ENCODE data around the gene POLE. TPM values are rescaled to one million over a fixed set of nuclear protein-coding genes. Genes with fewer than 3 reads are reported as not detected.

The POLE gene
- total and polyA plus RNA-seq, 9 donors = 21.5 to 43.2 (median 31.4) TPM

DNA sequence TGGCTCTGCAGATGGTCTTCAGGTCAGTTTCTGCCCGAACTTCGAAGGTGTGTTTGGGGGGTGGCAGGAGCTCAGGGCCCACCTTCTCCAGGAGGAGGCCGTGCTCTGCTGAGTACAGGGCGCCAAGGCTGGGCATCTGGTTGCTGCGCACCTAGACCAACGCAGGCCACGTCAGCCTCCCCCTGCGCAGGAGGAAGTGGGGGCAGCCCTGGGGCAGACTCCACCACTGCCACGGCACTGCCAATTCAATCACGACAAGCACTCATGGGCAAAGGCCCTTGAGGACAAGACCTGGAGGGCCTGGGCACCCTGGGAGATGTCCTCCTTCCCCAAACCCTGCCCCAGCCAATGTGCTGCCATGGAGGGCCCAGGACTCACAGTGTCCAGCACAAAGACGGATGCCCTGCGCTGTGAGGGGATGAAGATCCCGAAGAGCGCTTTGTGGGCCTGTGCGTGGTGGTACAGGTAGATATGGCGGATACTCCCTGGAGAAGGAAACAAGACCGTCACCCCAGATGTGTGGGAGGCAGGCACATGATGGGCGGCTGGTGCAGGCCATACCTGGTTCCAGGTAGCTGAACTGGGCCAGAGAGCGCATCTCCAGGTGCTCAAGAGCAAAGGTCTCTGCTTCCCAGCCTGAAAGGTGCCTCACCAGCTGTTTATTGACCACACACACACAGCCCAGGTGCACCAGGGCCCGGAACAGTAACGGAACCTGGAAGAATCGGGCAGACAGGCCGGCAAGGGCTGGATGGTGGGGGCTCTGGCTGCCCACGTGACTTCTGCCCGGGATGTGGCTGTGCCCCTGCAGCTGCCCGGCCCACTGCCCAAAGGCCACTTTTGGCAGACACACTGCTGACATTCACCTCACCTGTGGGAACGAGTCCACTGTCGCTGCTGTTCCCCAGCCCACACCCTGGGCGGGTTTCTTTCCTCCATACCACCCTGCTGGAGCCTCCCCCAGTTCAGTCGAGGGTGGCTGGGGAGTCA is 44.0 kb downstream of the POLE start:
- Histone ChIP-seq H3K4me1 (ENCODE audit: control insufficient read depth, insufficient read depth, low read length) (no peaks in the 10 kb centered on the region), H3K27ac (ENCODE audit: low read length) (no peak overlapping the region), H3K27me3 (ENCODE audit: control insufficient read depth, insufficient read depth, low read length) (no peaks in the 10 kb centered on the region), H3K4me3 (ENCODE audit: low read length) (no peak overlapping the region), H3K9me3 (replicated peaks; ENCODE audit: control insufficient read depth, low read depth, low read length) (no peaks in the 10 kb centered on the region), H3K36me3 (ENCODE audit: control insufficient read depth, insufficient read depth, low read length) (peaks cover 68% of the 10 kb centered on the region)
- no peak for DNase-seq
- WGBS (ENCODE audit: insufficient coverage) = 94% methylated on average over 27 of the region's 30 CpGs

DNA sequence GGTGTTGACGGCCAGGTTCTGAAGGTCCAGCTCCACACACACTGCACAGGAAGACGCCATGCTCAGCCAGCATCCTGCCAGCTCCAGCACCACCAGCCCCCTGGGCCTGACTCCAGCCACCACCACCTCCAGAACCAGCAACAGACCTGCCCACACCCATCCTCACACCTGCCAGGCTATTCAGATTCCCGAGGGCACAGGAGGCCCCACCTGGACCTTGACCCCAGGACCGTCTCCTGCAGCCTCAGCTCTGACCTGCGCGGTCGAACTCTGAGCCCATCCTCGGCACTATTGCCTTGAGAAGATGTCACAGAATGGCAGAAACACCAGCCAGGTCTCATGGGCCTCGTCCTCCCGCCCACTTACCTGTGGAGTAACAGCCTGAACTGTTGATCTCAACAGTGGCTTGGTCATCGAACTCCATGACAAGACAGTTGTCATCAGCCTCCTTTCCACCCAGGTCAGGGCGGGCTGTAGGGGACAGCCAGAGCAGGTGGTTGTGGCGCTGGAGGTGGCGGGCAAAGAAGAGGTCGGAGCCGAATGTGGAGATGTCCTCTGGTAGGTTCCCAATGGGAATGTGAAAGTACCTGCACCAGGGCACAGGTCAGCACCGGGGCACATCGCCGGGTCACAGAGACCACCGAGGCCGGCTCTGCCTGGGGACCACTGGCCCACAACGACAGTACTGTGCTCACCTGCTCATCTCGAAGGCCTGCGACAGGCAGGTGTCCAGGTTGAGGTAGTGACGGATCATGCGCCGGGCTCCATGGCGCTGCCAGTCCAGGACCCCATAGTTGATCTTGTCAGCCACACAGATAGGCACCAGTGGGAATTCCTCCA is 45.1 kb downstream of the POLE start:
- Histone ChIP-seq H3K27me3 (ENCODE audit: control insufficient read depth, insufficient read depth, low read length) (no peaks in the 10 kb centered on the region), H3K4me3 (ENCODE audit: low read length) (no peak overlapping the region), H3K9me3 (replicated peaks; ENCODE audit: control insufficient read depth, low read depth, low read length) (no peaks in the 10 kb centered on the region), H3K27ac (ENCODE audit: low read length) (no peak overlapping the region), H3K4me1 (ENCODE audit: control insufficient read depth, insufficient read depth, low read length) (no peaks in the 10 kb centered on the region), H3K36me3 (ENCODE audit: control insufficient read depth, insufficient read depth, low read length) (peaks cover 70% of the 10 kb centered on the region)
- WGBS (ENCODE audit: insufficient coverage) = 95% methylated on average over 25 of the region's 28 CpGs
- DNase-seq = no peak

GRCh38 chr12:132640936-132641335 is 46.2 kb downstream of the POLE start:
- no peaks in the 10 kb centered on the region for H3K4me1 ChIP-seq (ENCODE audit: control insufficient read depth, insufficient read depth, low read length)
- no peak for DNase-seq
- no peaks in the 10 kb centered on the region for H3K9me3 ChIP-seq (replicated peaks; ENCODE audit: control insufficient read depth, low read depth, low read length)
- no peak overlapping the region for H3K27ac ChIP-seq (ENCODE audit: low read length)
- H3K4me3 ChIP-seq (ENCODE audit: low read length) = no peak overlapping the region
- WGBS (ENCODE audit: insufficient coverage) = 93% methylated on average over 7 of the region's 10 CpGs
- H3K27me3 ChIP-seq (ENCODE audit: control insufficient read depth, insufficient read depth, low read length) = no peaks in the 10 kb centered on the region
- H3K36me3 ChIP-seq (ENCODE audit: control insufficient read depth, insufficient read depth, low read length) = peaks cover 74% of the 10 kb centered on the region

- no peaks in the 10 kb centered on the region for H3K9me3 ChIP-seq (replicated peaks; ENCODE audit: control insufficient read depth, low read depth, low read length)
- no peaks in the 10 kb centered on the region for H3K4me1 ChIP-seq (ENCODE audit: control insufficient read depth, insufficient read depth, low read length)
- H3K4me3 ChIP-seq (ENCODE audit: low read length) = no peak overlapping the region
- H3K27me3 ChIP-seq (ENCODE audit: control insufficient read depth, insufficient read depth, low read length) = no peaks in the 10 kb centered on the region
- 79% methylated on average over 12 of the region's 12 CpGs for WGBS (ENCODE audit: insufficient coverage)
- DNase-seq = no peak
- H3K36me3 ChIP-seq (ENCODE audit: control insufficient read depth, insufficient read depth, low read length) = peaks cover 77% of the 10 kb centered on the region
- no peak overlapping the region for H3K27ac ChIP-seq (ENCODE audit: low read length)
Measured at GRCh38 chr12:132639956-132640520, 47.1 kb downstream of the POLE start.

- WGBS (ENCODE audit: insufficient coverage) = 62% methylated on average over 15 of the region's 25 CpGs
- H3K36me3 ChIP-seq (ENCODE audit: control insufficient read depth, insufficient read depth, low read length) = peaks cover 87% of the 10 kb centered on the region
- peak; percentile 33 for DNase-seq
- no peaks in the 10 kb centered on the region for H3K27me3 ChIP-seq (ENCODE audit: control insufficient read depth, insufficient read depth, low read length)
- H3K4me1 ChIP-seq (ENCODE audit: control insufficient read depth, insufficient read depth, low read length) = no peaks in the 10 kb centered on the region
- no peak overlapping the region for H3K27ac ChIP-seq (ENCODE audit: low read length)
- H3K4me3 ChIP-seq (ENCODE audit: low read length) = no peak overlapping the region
- H3K9me3 ChIP-seq (replicated peaks; ENCODE audit: control insufficient read depth, low read depth, low read length) = no peaks in the 10 kb centered on the region
Measured at GRCh38 chr12:132638541-132639408, 48.4 kb downstream of the POLE start.

GRCh38 chr12:132637811-132638210 is 49.3 kb downstream of the POLE start:
- H3K27ac ChIP-seq (ENCODE audit: low read length) = no peak overlapping the region
- H3K4me3 ChIP-seq (ENCODE audit: low read length) = no peak overlapping the region
- WGBS (ENCODE audit: insufficient coverage) = 86% methylated on average over 18 of the region's 18 CpGs
- DNase-seq = no peak
- no peaks in the 10 kb centered on the region for H3K9me3 ChIP-seq (replicated peaks; ENCODE audit: control insufficient read depth, low read depth, low read length)
- peaks cover 85% of the 10 kb centered on the region for H3K36me3 ChIP-seq (ENCODE audit: control insufficient read depth, insufficient read depth, low read length)
- H3K4me1 ChIP-seq (ENCODE audit: control insufficient read depth, insufficient read depth, low read length) = no peaks in the 10 kb centered on the region
- H3K27me3 ChIP-seq (ENCODE audit: control insufficient read depth, insufficient read depth, low read length) = no peaks in the 10 kb centered on the region

DNA sequence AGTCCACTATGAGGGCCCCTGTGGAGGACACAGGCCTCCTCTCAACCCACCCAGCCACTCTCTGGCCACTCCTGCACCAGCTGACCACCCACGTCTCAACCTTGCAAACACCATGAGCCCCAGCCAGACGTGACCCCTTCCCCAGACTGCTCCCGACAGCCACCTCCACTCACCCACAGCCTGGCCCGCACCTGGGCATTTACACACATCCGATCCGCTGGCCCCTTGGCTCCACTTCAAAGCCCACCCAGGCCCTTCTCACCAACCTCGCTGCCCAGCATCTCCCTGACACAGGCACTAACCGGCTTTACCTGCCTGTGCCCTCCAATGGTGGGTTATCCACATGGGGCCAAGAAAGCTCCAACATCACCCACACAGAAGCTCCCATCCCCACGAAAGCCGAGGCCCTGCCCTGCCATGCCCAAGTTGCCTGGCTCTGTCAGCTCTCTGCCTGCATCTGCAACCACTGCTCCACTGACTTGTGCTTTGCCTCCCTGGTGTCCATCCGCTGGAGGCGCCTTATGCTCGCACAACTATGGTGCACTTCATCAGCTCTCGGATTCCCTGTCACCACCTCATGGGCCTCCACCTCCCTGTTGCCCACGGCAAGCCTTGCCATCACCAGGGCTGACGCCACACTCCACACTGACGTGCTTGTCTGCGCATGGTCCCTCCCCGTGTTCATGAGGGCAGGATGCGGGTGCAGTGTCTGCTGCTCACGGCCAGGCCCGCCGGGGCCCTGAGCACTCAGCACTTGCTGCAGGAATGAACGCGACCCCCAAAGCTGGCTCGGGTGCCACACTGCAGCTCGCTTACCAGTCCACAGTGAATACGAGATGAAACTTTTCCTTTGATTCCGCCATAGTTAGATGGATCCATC is 51.8 kb downstream of the POLE start:
- no peak overlapping the region for H3K27ac ChIP-seq (ENCODE audit: low read length)
- 91% methylated on average over 29 of the region's 29 CpGs for WGBS (ENCODE audit: insufficient coverage)
- H3K27me3 ChIP-seq (ENCODE audit: control insufficient read depth, insufficient read depth, low read length) = no peaks in the 10 kb centered on the region
- no peak for DNase-seq
- no peaks in the 10 kb centered on the region for H3K9me3 ChIP-seq (replicated peaks; ENCODE audit: control insufficient read depth, low read depth, low read length)
- no peaks in the 10 kb centered on the region for H3K4me1 ChIP-seq (ENCODE audit: control insufficient read depth, insufficient read depth, low read length)
- H3K36me3 ChIP-seq (ENCODE audit: control insufficient read depth, insufficient read depth, low read length) = peaks cover 85% of the 10 kb centered on the region
- no peak overlapping the region for H3K4me3 ChIP-seq (ENCODE audit: low read length)

DNA sequence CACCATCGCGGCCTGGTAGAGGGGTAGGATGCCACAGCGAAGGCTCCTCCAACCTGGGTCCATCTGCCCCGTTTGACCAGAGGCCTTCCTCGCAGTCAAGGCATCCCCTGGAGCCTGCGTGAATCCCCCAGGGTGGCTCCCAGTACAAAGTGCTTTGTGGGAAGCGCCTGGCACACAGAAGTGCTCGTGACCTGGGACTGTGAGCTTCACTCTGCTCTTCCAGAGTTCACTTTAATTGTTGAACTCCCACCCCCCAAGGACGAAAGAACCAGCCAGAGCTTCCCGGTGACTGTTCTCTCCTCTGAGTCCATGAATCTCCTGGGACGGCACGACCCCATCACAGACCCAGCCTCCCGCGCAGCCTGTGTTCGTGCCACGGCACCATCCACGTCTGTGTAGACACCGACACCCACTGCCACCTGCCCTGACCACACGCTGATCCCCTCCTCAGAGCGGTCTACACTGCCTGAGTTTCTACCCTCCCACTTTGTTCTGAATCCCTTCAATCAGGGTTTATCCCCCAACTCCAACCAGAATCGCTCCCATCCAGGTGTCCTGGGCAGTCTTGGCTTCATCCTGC is 52.6 kb downstream of the POLE start:
- H3K9me3 ChIP-seq (replicated peaks; ENCODE audit: control insufficient read depth, low read depth, low read length) = no peaks in the 10 kb centered on the region
- no peaks in the 10 kb centered on the region for H3K27me3 ChIP-seq (ENCODE audit: control insufficient read depth, insufficient read depth, low read length)
- no peak overlapping the region for H3K27ac ChIP-seq (ENCODE audit: low read length)
- no peak overlapping the region for H3K4me3 ChIP-seq (ENCODE audit: low read length)
- H3K4me1 ChIP-seq (ENCODE audit: control insufficient read depth, insufficient read depth, low read length) = no peaks in the 10 kb centered on the region
- H3K36me3 ChIP-seq (ENCODE audit: control insufficient read depth, insufficient read depth, low read length) = peaks cover 90% of the 10 kb centered on the region
- DNase-seq = no peak
- 93% methylated on average over 14 of the region's 21 CpGs for WGBS (ENCODE audit: insufficient coverage)
